Immature natural killer cell (primary cell): ENCODE results near the gene ADAM15. TPM values are rescaled to one million over a fixed set of nuclear protein-coding genes. Genes with fewer than 3 reads are reported as not detected.

Source experiments
- DNase-seq, 3 donors: peaks; one replicate each; pipeline ENCODE4 v3.0.0; 2022; ENCODE audit warnings: mixed read lengths in 1 of 3
- H3K27ac Mint-ChIP-seq, 6 donors: one replicate each; pipeline ENCODE4 v1.8.0; 2020; ENCODE audit warnings: mixed read lengths in 6 of 6, mild to moderate bottlenecking in 5 of 6, inconsistent platforms in 4 of 6, moderate library complexity in 3 of 6
- H3K27me3 Mint-ChIP-seq, 3 donors: one replicate each; pipeline ENCODE4 v1.8.0; 2020 to 2021; ENCODE audit warnings: low read depth in 3 of 3, mild to moderate bottlenecking in 3 of 3, mixed read lengths in 3 of 3, moderate library complexity in 3 of 3, inconsistent platforms in 1 of 3
- H3K36me3 Mint-ChIP-seq, 3 donors: one replicate each; pipeline ENCODE4 v1.8.0; 2020; ENCODE audit warnings: mixed read lengths in 3 of 3, inconsistent platforms in 2 of 3, mild to moderate bottlenecking in 2 of 3
- H3K4me1 Mint-ChIP-seq, 2 donors: one replicate each; pipeline ENCODE4 v1.8.0; 2020; ENCODE audit warnings: inconsistent platforms in 2 of 2, mild to moderate bottlenecking in 2 of 2, mixed read lengths in 2 of 2, moderate library complexity in 1 of 2
- H3K4me3 Mint-ChIP-seq, 5 donors: one replicate each; pipeline ENCODE4 v1.8.0; 2020; ENCODE audit warnings: mild to moderate bottlenecking in 5 of 5, mixed read lengths in 5 of 5, inconsistent platforms in 3 of 5, moderate library complexity in 3 of 5
- H3K9me3 Mint-ChIP-seq, 6 donors: one replicate each; pipeline ENCODE4 v1.8.0; 2020; ENCODE audit warnings: mild to moderate bottlenecking in 6 of 6, mixed read lengths in 6 of 6, inconsistent platforms in 4 of 6, moderate library complexity in 3 of 6
- polyA plus RNA-seq, 3 donors: library from polyadenylated mRNA; unstranded; fragments of 300-500 nt; fragmentation: Illumina TruSeq; gene quantifications; one replicate each; pipeline ENCODE4 v1.2.3, GENCODE V29; 2021

ADAM15 gene
- polyA plus RNA-seq, 3 donors from 2014 or later: 10.4 to 27.1 (median 24.3) TPM

- Mint-ChIP-seq H3K4me3 (peak overlapping the region; percentile 72 to 91 (median 82)), H3K27me3 (peaks cover 21 to 36% (median 30%) of the 10 kb centered on the region in 3 donors), H3K27ac (peak overlapping the region in 1 of 6 donors; percentile 50), H3K4me1 (peaks cover 34 to 39% of the 10 kb centered on the region in 2 donors), H3K9me3 (peaks cover 0 to 3% (median 0%) of the 10 kb centered on the region in 6 donors), H3K36me3 (no peaks in the 10 kb centered on the region)
- DNase-seq: no peak
Measured at GRCh38 chr1:155079210-155079486, 28.0 kb downstream of the ADAM15 start.

- Mint-ChIP-seq H3K36me3 (no peaks in the 10 kb centered on the region), H3K27me3 (peaks cover 21 to 42% (median 35%) of the 10 kb centered on the region in 3 donors), H3K4me3 (peak overlapping the region; percentile 72 to 91 (median 82)), H3K27ac (peak overlapping the region in 4 of 6 donors; percentile 25 to 80 (median 64)), H3K9me3 (peaks cover 0 to 3% (median 0%) of the 10 kb centered on the region in 6 donors), H3K4me1 (peaks cover 40 to 44% of the 10 kb centered on the region in 2 donors)
- DNase-seq: peak in 1 of 3 donors; percentile 24
Measured at GRCh38 chr1:155079487-155080311, 28.6 kb downstream of the ADAM15 start.

GRCh38 chr1:155080312-155081228, 29.5 kb downstream of the ADAM15 start:
- peak overlapping the region in 4 of 5 donors; percentile 64 to 87 (median 77) for H3K4me3 Mint-ChIP-seq
- no peak for DNase-seq
- H3K9me3 Mint-ChIP-seq: peaks cover 0 to 3% (median 0%) of the 10 kb centered on the region in 6 donors
- H3K27me3 Mint-ChIP-seq: peaks cover 21 to 46% (median 36%) of the 10 kb centered on the region in 3 donors
- H3K27ac Mint-ChIP-seq: no peak overlapping the region
- peaks cover 46 to 53% of the 10 kb centered on the region in 2 donors for H3K4me1 Mint-ChIP-seq
- H3K36me3 Mint-ChIP-seq: no peaks in the 10 kb centered on the region

- Mint-ChIP-seq H3K9me3 (peaks cover 0 to 3% (median 0%) of the 10 kb centered on the region in 6 donors), H3K36me3 (no peaks in the 10 kb centered on the region), H3K4me1 (peaks cover 49 to 54% of the 10 kb centered on the region in 2 donors), H3K4me3 (peak overlapping the region; percentile 64 to 87 (median 81)), H3K27ac (peak overlapping the region in 2 of 6 donors; percentile 2 to 21), H3K27me3 (peaks cover 22 to 49% (median 35%) of the 10 kb centered on the region in 3 donors)
- DNase-seq: no peak
Measured at GRCh38 chr1:155081472-155082300, 30.6 kb downstream of the ADAM15 start.

DNA sequence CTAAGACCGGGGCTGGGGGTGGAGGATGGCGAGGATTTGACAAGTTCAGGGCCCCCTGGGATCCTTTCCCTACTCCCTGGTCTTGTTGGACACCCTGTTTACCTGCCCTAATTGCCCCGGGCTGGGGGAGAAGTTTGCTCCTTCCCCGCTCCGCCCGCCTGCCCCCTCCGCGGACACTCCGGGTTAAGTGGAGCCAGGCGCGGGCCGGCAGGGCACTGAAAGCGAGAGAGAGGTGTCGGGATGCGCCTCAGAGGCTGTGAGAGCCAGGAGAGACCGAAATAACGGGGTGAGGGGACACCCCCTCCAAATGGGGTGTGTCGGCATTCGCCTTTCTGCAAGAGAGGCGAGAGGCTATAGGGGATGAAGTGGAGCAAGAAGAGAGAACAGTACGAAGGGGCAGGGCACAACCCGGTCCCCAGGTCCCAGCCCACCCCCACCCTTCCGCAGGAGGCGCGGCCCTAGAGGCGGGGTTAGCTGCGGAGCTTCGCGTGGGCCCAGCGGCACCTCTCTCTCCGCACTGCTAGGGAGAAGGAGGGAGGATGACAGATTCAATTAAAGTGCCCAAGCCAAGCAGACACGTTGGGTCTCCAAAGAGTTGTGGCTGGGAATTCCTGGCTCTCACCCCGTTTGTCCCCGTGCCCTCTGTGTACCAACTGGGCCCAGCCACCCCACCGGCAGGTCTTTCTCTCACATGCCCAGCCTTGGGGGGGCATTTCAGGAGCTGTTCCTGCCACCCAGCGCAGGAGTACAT, 31.4 kb downstream of the ADAM15 start:
- peaks cover 49 to 54% of the 10 kb centered on the region in 2 donors for H3K4me1 Mint-ChIP-seq
- H3K36me3 Mint-ChIP-seq: no peaks in the 10 kb centered on the region
- DNase-seq: no peak
- H3K27ac Mint-ChIP-seq: no peak overlapping the region
- peak overlapping the region in 4 of 5 donors; percentile 17 to 69 (median 45) for H3K4me3 Mint-ChIP-seq
- peaks cover 0 to 3% (median 0%) of the 10 kb centered on the region in 6 donors for H3K9me3 Mint-ChIP-seq
- peaks cover 24 to 49% (median 36%) of the 10 kb centered on the region in 3 donors for H3K27me3 Mint-ChIP-seq

GRCh38 chr1:155083052-155083541, 32.0 kb downstream of the ADAM15 start:
- DNase-seq: no peak
- H3K4me3 Mint-ChIP-seq: peak overlapping the region in 1 of 5 donors; percentile 21
- no peak overlapping the region for H3K27ac Mint-ChIP-seq
- peaks cover 0 to 3% (median 0%) of the 10 kb centered on the region in 6 donors for H3K9me3 Mint-ChIP-seq
- H3K36me3 Mint-ChIP-seq: no peaks in the 10 kb centered on the region
- peaks cover 25 to 49% (median 34%) of the 10 kb centered on the region in 3 donors for H3K27me3 Mint-ChIP-seq
- peaks cover 48 to 54% of the 10 kb centered on the region in 2 donors for H3K4me1 Mint-ChIP-seq

- no peak for DNase-seq
- Mint-ChIP-seq H3K27me3 (peaks cover 24 to 45% (median 33%) of the 10 kb centered on the region in 3 donors), H3K4me3 (peak overlapping the region; percentile 93 to 98 (median 93)), H3K4me1 (peaks cover 45 to 53% of the 10 kb centered on the region in 2 donors), H3K9me3 (peaks cover 0 to 3% (median 0%) of the 10 kb centered on the region in 6 donors), H3K36me3 (no peaks in the 10 kb centered on the region), H3K27ac (peak overlapping the region in 3 of 6 donors; percentile 86 to 97 (median 88))
Measured at GRCh38 chr1:155083865-155084721, 33.0 kb downstream of the ADAM15 start.

DNA sequence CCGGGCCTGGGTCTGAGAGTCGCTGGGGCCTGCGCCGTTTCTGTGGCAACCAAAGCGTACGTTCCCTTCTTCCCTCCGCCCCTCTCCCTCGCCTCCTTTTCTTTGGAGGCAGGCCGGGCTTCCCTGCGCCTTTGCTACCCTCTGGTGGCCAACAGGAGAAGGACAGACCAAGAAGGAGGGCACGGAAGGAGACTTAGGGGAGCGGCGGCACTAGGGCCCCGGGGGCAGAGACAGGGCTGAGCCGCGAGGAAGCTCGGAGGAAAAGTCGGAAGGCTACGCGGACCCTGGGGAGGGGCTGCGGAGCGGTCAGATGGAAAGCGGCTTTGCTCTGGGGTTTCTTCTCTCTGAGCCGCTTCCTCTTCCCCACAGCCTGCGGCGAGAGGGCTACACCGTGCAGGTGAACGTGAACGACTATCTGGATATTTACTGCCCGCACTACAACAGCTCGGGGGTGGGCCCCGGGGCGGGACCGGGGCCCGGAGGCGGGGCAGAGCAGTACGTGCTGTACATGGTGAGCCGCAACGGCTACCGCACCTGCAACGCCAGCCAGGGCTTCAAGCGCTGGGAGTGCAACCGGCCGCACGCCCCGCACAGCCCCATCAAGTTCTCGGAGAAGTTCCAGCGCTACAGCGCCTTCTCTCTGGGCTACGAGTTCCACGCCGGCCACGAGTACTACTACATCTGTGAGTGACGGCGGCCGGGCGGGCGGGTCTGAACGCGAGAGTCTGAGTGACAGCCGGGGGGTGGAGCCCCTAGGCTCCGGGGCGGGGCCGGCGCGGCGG, 33.8 kb downstream of the ADAM15 start:
- Mint-ChIP-seq H3K4me1 (peaks cover 36 to 45% of the 10 kb centered on the region in 2 donors), H3K27ac (peak overlapping the region; percentile 86 to 97 (median 90)), H3K27me3 (peaks cover 17 to 37% (median 26%) of the 10 kb centered on the region in 3 donors), H3K9me3 (peaks cover 0 to 3% (median 0%) of the 10 kb centered on the region in 6 donors), H3K4me3 (peak overlapping the region; percentile 93 to 98 (median 93)), H3K36me3 (no peaks in the 10 kb centered on the region)
- peak; percentile 89 to 91 (median 90) for DNase-seq

- Mint-ChIP-seq H3K4me1 (peaks cover 36 to 42% of the 10 kb centered on the region in 2 donors), H3K27me3 (peaks cover 16 to 37% (median 26%) of the 10 kb centered on the region in 3 donors), H3K36me3 (no peaks in the 10 kb centered on the region), H3K27ac (peak overlapping the region; percentile 86 to 97 (median 90)), H3K9me3 (peaks cover 0 to 3% (median 0%) of the 10 kb centered on the region in 6 donors), H3K4me3 (peak overlapping the region; percentile 93 to 98 (median 93))
- peak; percentile 40 to 50 (median 48) for DNase-seq
Measured at GRCh38 chr1:155085504-155086127, 34.5 kb downstream of the ADAM15 start.

DNA sequence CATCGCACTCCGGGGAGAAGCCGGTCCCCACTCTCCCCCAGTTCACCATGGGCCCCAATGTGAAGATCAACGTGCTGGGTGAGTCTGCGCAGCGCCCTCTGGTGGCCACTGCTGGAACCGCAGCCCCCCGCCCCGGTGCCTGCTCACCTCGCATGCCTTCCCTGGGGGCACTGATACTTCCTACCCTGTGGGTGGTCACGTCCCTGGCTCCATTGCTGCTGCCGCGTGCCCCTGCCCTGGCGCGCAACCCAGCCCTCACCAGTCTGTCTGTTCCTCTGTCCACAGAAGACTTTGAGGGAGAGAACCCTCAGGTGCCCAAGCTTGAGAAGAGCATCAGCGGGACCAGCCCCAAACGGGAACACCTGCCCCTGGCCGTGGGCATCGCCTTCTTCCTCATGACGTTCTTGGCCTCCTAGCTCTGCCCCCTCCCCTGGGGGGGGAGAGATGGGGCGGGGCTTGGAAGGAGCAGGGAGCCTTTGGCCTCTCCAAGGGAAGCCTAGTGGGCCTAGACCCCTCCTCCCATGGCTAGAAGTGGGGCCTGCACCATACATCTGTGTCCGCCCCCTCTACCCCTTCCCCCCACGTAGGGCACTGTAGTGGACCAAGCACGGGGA, 35.1 kb downstream of the ADAM15 start:
- Mint-ChIP-seq H3K9me3 (peaks cover 0 to 3% (median 0%) of the 10 kb centered on the region in 6 donors), H3K27ac (peak overlapping the region in 3 of 6 donors; percentile 28 to 62 (median 45)), H3K4me1 (peaks cover 33 to 40% of the 10 kb centered on the region in 2 donors), H3K27me3 (peaks cover 16 to 35% (median 23%) of the 10 kb centered on the region in 3 donors), H3K4me3 (peak overlapping the region; percentile 27 to 71 (median 51)), H3K36me3 (no peaks in the 10 kb centered on the region)
- DNase-seq: peak; percentile 75 to 79 (median 79)
